Kidney (tissue), 14 donors: ENCODE data around the gene NUP62. TPM values are rescaled to one million over a fixed set of nuclear protein-coding genes. Genes with fewer than 3 reads are reported as not detected.

ENCODE experiments used
- DNase-seq, 5 donors: peaks; one replicate each; pipeline ENCODE4 v3.0.0-alpha.2; 2013 to 2020
- FAIRE-seq: peaks from 2 replicates; lab custom pipeline; 2012; peaks lifted over from hg19 to GRCh38; lab: Jason Lieb, UNC
- H3K27ac ChIP-seq, 2 donors: one replicate each; pipeline ENCODE4 v1.7.0; 2013; ENCODE audit warnings: low read depth in 2 of 2, low read length in 2 of 2, inconsistent platforms in 1 of 2
- H3K27me3 ChIP-seq: one replicate; pipeline ENCODE4 v1.7.1; 2013; ENCODE audit warnings: low read length, inconsistent platforms; ENCODE audit not compliant: control insufficient read depth, insufficient read depth
- H3K36me3 ChIP-seq, 3 donors: one replicate each; pipeline versions ENCODE4 v1.7.0 to v1.7.1; 2013; ENCODE audit warnings: low read length in 3 of 3, control low read depth in 1 of 3, inconsistent platforms in 1 of 3; ENCODE audit not compliant: insufficient read depth in 3 of 3, control insufficient read depth in 2 of 3
- H3K4me1 ChIP-seq, 3 donors: one replicate each; pipeline versions ENCODE4 v1.7.0 to v1.7.1; 2013; ENCODE audit warnings: low read length in 3 of 3, inconsistent platforms in 1 of 3, low read depth in 1 of 3; ENCODE audit not compliant: control insufficient read depth in 2 of 3, insufficient read depth in 2 of 3
- H3K4me3 ChIP-seq, 3 donors: one replicate each; pipeline versions ENCODE4 v1.7.0 to v1.8.1; 2013; ENCODE audit warnings: low read length in 3 of 3, control low read depth in 1 of 3, inconsistent platforms in 1 of 3
- H3K9ac ChIP-seq, 3 donors: one replicate each; pipeline versions ENCODE4 v1.7.0 to v1.7.1; 2013; ENCODE audit warnings: low read length in 3 of 3, control low read depth in 1 of 3, inconsistent platforms in 1 of 3
- H3K9me3 ChIP-seq, 3 donors: one replicate each; pipeline versions ENCODE4 v1.7.0 to v1.7.1; 2013; ENCODE audit warnings: low read length in 3 of 3, control low read depth in 1 of 3, inconsistent platforms in 1 of 3; ENCODE audit not compliant: control insufficient read depth in 2 of 3, insufficient read depth in 1 of 3
- intact Hi-C: fragments of 100-400 bp; cut with DNase I; formaldehyde crosslinking; loops from one replicate; pipeline ENCODE4 v1.11.1; 2022
- polyA plus RNA-seq: library from polyadenylated mRNA; stranded (reverse); fragments of 350-450 nt; fragmentation: Illumina TruSeq; extraction: RNeasy Lipid Tissue Mini Kit (QIAGEN cat#74804); gene quantifications from one replicate; pipeline ENCODE4 v1.2.3, GENCODE V29; 2014; ENCODE audit warnings: low read depth, low replicate concordance; ENCODE audit not compliant: insufficient read depth
- total RNA-seq: library from RNA; stranded (reverse); fragmentation: NEBNext Ultra II Directional; extraction: Animal tissue kit (Norgen Biotek cat#: 25700); gene quantifications from one replicate; pipeline ENCODE4 v1.2.1, GENCODE V29; 2021
- TF ChIP-seq, protein P1 (sequence below): IDR thresholded peaks from 3 replicates; pipeline ENCODE4 v1.5.1; 2012; ENCODE audit warnings: mild to moderate bottlenecking, moderate library complexity, borderline replicate concordance; ENCODE audit not compliant: insufficient read depth; ENCODE audit errors: extremely low read depth
- donor health status: control.
- donor health status: control.
- donor health status: control.
- donor health status: control.
- donor health status: control.
- donor health status: DM: yes; HTN: yes; CAD: no.
- donor health status: Normal renal cell carcinoma (clear cell type).

The NUP62 gene
- total and polyA plus RNA-seq, 2 donors from 2014 or later: 17.1 to 39.0 TPM

DNA sequence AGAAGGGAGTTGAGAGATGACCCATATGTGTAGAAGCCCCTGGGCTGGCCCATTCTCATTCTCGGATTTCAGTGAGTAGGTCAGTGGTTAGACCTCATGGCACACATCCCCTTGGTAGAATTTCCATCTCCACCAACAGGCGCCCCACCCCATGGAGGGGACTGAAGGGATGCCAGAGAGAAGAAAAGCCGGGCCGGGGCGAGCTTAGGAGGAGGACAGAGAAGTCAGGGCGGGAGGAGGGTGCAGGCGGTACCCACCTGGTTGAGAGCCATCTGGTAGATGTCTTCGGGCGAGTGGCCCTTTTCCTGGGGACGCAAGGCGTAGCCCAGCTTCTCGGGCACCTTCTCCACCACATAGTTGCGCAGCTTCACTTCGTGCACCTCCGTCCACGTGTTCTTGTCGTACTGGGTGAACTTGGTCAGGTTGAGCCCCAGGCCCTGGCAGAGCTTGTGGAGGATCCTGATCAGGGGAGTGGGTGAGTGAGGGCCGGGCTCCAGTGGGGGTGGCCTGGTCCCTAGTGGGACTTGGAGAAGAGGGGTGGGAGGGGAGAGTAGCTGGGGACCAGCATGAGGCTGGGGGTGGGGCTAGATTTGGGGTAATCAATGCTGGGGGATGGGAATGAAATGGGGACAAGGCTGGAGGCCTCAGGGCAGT lies 35.2 kb downstream of the NUP62 start:
- FAIRE-seq (no peak), DNase-seq (peak in 1 of 5 donors; percentile 44)
- intact Hi-C loops: no loop called here
- Histone ChIP-seq H3K9ac (no peak overlapping the region), H3K27me3 (no peaks in the 10 kb centered on the region), H3K4me1 (peaks cover 0 to 8% (median 0%) of the 10 kb centered on the region in 3 donors), H3K4me3 (no peak overlapping the region), H3K9me3 (no peaks in the 10 kb centered on the region), H3K36me3 (no peaks in the 10 kb centered on the region), H3K27ac (no peak overlapping the region)
- TF ChIP-seq, protein P1, sequence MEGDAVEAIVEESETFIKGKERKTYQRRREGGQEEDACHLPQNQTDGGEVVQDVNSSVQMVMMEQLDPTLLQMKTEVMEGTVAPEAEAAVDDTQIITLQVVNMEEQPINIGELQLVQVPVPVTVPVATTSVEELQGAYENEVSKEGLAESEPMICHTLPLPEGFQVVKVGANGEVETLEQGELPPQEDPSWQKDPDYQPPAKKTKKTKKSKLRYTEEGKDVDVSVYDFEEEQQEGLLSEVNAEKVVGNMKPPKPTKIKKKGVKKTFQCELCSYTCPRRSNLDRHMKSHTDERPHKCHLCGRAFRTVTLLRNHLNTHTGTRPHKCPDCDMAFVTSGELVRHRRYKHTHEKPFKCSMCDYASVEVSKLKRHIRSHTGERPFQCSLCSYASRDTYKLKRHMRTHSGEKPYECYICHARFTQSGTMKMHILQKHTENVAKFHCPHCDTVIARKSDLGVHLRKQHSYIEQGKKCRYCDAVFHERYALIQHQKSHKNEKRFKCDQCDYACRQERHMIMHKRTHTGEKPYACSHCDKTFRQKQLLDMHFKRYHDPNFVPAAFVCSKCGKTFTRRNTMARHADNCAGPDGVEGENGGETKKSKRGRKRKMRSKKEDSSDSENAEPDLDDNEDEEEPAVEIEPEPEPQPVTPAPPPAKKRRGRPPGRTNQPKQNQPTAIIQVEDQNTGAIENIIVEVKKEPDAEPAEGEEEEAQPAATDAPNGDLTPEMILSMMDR: no peak

DNA sequence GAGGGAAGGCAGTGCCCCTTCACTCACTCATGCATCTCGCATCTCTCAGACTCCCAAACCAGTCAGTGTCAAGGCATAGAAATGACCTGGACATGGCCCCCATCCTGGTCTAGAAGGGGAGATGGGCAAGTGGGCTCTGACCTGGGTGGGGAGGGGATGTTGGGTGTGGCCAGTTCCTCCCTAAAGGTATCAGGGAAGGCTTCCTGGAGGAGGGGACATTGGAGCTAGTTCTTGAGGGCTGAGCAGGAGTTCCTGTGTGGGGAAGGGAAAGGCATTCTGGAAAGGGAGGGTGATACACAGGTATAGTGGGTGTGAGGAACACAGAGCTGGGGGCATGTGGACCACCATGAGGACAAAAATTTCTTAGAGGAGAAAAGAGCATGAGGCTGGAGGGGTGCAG lies 36.6 kb downstream of the NUP62 start:
- TF ChIP-seq, protein P1: no peak
- peaks cover 0 to 8% (median 0%) of the 10 kb centered on the region in 3 donors for H3K4me1 ChIP-seq
- H3K9me3 ChIP-seq: no peaks in the 10 kb centered on the region
- intact Hi-C loops: no loop called here
- FAIRE-seq (no peak), DNase-seq (peak in 1 of 5 donors; percentile 26)
- no peak overlapping the region for H3K9ac ChIP-seq
- no peaks in the 10 kb centered on the region for H3K36me3 ChIP-seq
- H3K4me3 ChIP-seq: no peak overlapping the region
- H3K27me3 ChIP-seq: no peaks in the 10 kb centered on the region
- H3K27ac ChIP-seq: no peak overlapping the region

GRCh38 chr19:49891393-49891792 lies 37.9 kb downstream of the NUP62 start:
- no peak overlapping the region for H3K4me3 ChIP-seq
- intact Hi-C loops: no loop called here
- H3K9me3 ChIP-seq: no peaks in the 10 kb centered on the region
- FAIRE-seq (no peak), DNase-seq (peak in 1 of 5 donors; percentile 61)
- H3K27ac ChIP-seq: no peak overlapping the region
- TF ChIP-seq, protein P1: no peak
- no peaks in the 10 kb centered on the region for H3K36me3 ChIP-seq
- H3K27me3 ChIP-seq: no peaks in the 10 kb centered on the region
- H3K9ac ChIP-seq: no peak overlapping the region
- peaks cover 0 to 5% (median 0%) of the 10 kb centered on the region in 3 donors for H3K4me1 ChIP-seq
